NCI-H2196 (cell line): ENCODE data around the gene ABCA4.

Source experiments
- DNase-seq: peaks from one replicate; lab custom pipeline; 2025; ENCODE audit not compliant: unreplicated experiment; lab: John Stamatoyannopoulos, UW

Gene ABCA4

GRCh38 chr1:94124538-94124937, 3.6 kb upstream of the ABCA4 start:
- no peak for DNase-seq

- no peak for DNase-seq
Measured at GRCh38 chr1:94122201-94122970, 1.4 kb upstream of the ABCA4 start.

GRCh38 chr1:94121411-94121821, 468 bp upstream of the ABCA4 start:
- no peak for DNase-seq

GRCh38 chr1:94120570-94120901, 412 bp downstream of the ABCA4 start:
- DNase-seq: no peak

GRCh38 chr1:94119796-94120569, 965 bp downstream of the ABCA4 start:
- no peak for DNase-seq

GRCh38 chr1:94119306-94119705, 1.6 kb downstream of the ABCA4 start:
- no peak for DNase-seq

GRCh38 chr1:94118471-94118870, 2.5 kb downstream of the ABCA4 start:
- no peak for DNase-seq

GRCh38 chr1:94118013-94118412, 2.9 kb downstream of the ABCA4 start:
- DNase-seq: no peak

- no peak for DNase-seq
Measured at GRCh38 chr1:94117259-94117851, 3.6 kb downstream of the ABCA4 start.

GRCh38 chr1:94115900-94116436, 5.0 kb downstream of the ABCA4 start:
- DNase-seq: no peak

GRCh38 chr1:94115254-94115899, 5.6 kb downstream of the ABCA4 start:
- DNase-seq: no peak

GRCh38 chr1:94113589-94114226, 7.2 kb downstream of the ABCA4 start:
- DNase-seq: no peak

GRCh38 chr1:94111879-94112278, 9.1 kb downstream of the ABCA4 start:
- DNase-seq: no peak

GRCh38 chr1:94110946-94111740, 9.8 kb downstream of the ABCA4 start:
- DNase-seq: no peak

- no peak for DNase-seq
Measured at GRCh38 chr1:94110021-94110761, 10.8 kb downstream of the ABCA4 start.

GRCh38 chr1:94109478-94109877, 11.5 kb downstream of the ABCA4 start:
- DNase-seq: no peak

GRCh38 chr1:94107141-94107540, 13.8 kb downstream of the ABCA4 start:
- DNase-seq: no peak

- no peak for DNase-seq
Measured at GRCh38 chr1:94106716-94107115, 14.2 kb downstream of the ABCA4 start.

GRCh38 chr1:94105957-94106529, 14.9 kb downstream of the ABCA4 start:
- DNase-seq: no peak
